BLaER1 (cell line): Measurements from ENCODE around the gene IL17C.

Source experiments
- H3K27ac ChIP-seq: shearing (Covaris generic); formaldehyde crosslinking; 2 replicates; pipeline ENCODE4 v1.8.1; 2022
- H3K27me3 ChIP-seq: shearing (Covaris generic); formaldehyde crosslinking; 2 replicates; pipeline ENCODE4 v1.8.1; 2022
- H3K36me3 ChIP-seq: shearing (Covaris generic); formaldehyde crosslinking; 2 replicates; pipeline ENCODE4 v1.8.1; 2022
- H3K4me1 ChIP-seq: shearing (Covaris generic); formaldehyde crosslinking; 2 replicates; pipeline ENCODE4 v1.8.1; 2022
- H3K4me2 ChIP-seq: shearing (Covaris generic); formaldehyde crosslinking; 2 replicates; pipeline ENCODE4 v1.8.1; 2022
- H3K4me3 ChIP-seq: shearing (Covaris generic); formaldehyde crosslinking; 2 replicates; pipeline ENCODE4 v1.8.1; 2022
- H3K9ac ChIP-seq: shearing (Covaris generic); formaldehyde crosslinking; 2 replicates; pipeline ENCODE4 v1.8.1; 2022
- H3K9me3 ChIP-seq: shearing (Covaris generic); formaldehyde crosslinking; 2 replicates; pipeline ENCODE4 v1.8.1; 2022
- H4K20me1 ChIP-seq: shearing (Covaris generic); formaldehyde crosslinking; 2 replicates; pipeline ENCODE4 v1.8.1; 2022
- Cebpa-rat ChIP-seq: shearing (Covaris generic); IDR thresholded peaks from 2 replicates; pipeline ENCODE4 v1.8.1; 2022

Gene IL17C

GRCh38 chr16:88649924-88650748 lies 11.8 kb downstream of the IL17C start:
- Histone ChIP-seq H3K9me3 (no peaks in the 10 kb centered on the region), H3K27ac (peak overlapping the region; percentile 96), H4K20me1 (peaks cover 55% of the 10 kb centered on the region), H3K36me3 (peaks cover 63% of the 10 kb centered on the region), H3K4me3 (peak overlapping the region; percentile 91), H3K9ac (peak overlapping the region; percentile 97), H3K4me1 (peaks cover 87% of the 10 kb centered on the region), H3K4me2 (peak overlapping the region; percentile 100), H3K27me3 (no peaks in the 10 kb centered on the region)
- TF ChIP-seq Cebpa-rat, result peak; percentile 38; the same call in 1 of the 2 replicates

- peak within 1 kb of the TSS; percentile 97 for H3K9ac ChIP-seq
- H3K36me3 ChIP-seq, result peaks cover 61% of the 10 kb centered on the region
- no peak for TF ChIP-seq Cebpa-rat
- peaks cover 49% of the 10 kb centered on the region for H4K20me1 ChIP-seq
- peak within 1 kb of the TSS; percentile 100 for H3K4me2 ChIP-seq
- no peaks in the 10 kb centered on the region for H3K9me3 ChIP-seq
- H3K27me3 ChIP-seq, result no peaks in the 10 kb centered on the region
- H3K4me1 ChIP-seq, result peaks cover 87% of the 10 kb centered on the region
- peak within 1 kb of the TSS; percentile 96 for H3K27ac ChIP-seq
- H3K4me3 ChIP-seq, result peak within 1 kb of the TSS; percentile 91
Measured at GRCh38 chr16:88650749-88651275, 12.4 kb downstream of the IL17C start, which contains the start of gene CYBA. Gene CYBA (minus strand): TSS chr16:88651053. CDS start chr16:88651013, 40 bp downstream.

GRCh38 chr16:88651276-88651988 lies 13.1 kb downstream of the IL17C start:
- H3K27me3 ChIP-seq, result no peaks in the 10 kb centered on the region
- H3K36me3 ChIP-seq, result peaks cover 55% of the 10 kb centered on the region
- peaks cover 42% of the 10 kb centered on the region for H4K20me1 ChIP-seq
- H3K27ac ChIP-seq, result peak overlapping the region; percentile 96
- TF ChIP-seq Cebpa-rat, result no peak
- peak overlapping the region; percentile 100 for H3K4me2 ChIP-seq
- no peaks in the 10 kb centered on the region for H3K9me3 ChIP-seq
- H3K4me1 ChIP-seq, result peaks cover 87% of the 10 kb centered on the region
- H3K4me3 ChIP-seq, result peak overlapping the region; percentile 91
- peak overlapping the region; percentile 69 for H3K9ac ChIP-seq

- Histone ChIP-seq H4K20me1 (peaks cover 35% of the 10 kb centered on the region), H3K27ac (peak overlapping the region; percentile 96), H3K4me3 (peak overlapping the region; percentile 91), H3K4me2 (peak overlapping the region; percentile 100), H3K4me1 (peaks cover 87% of the 10 kb centered on the region), H3K27me3 (no peaks in the 10 kb centered on the region), H3K9me3 (no peaks in the 10 kb centered on the region), H3K36me3 (peaks cover 48% of the 10 kb centered on the region), H3K9ac (peak overlapping the region; percentile 69)
- TF ChIP-seq Cebpa-rat, result no peak
Measured at GRCh38 chr16:88651989-88652761, 13.8 kb downstream of the IL17C start.

- Histone ChIP-seq H3K9me3 (no peaks in the 10 kb centered on the region), H4K20me1 (peaks cover 30% of the 10 kb centered on the region), H3K27me3 (no peaks in the 10 kb centered on the region), H3K4me1 (peaks cover 87% of the 10 kb centered on the region), H3K4me3 (no peak overlapping the region), H3K4me2 (peak overlapping the region; percentile 100), H3K36me3 (peaks cover 42% of the 10 kb centered on the region), H3K9ac (0 out of 2 replicates have a peak overlapping the region, but pooled peaks have one; percentile 29), H3K27ac (peak overlapping the region; percentile 96)
- TF ChIP-seq Cebpa-rat, result no peak
Measured at GRCh38 chr16:88652762-88653063, 14.3 kb downstream of the IL17C start.

GRCh38 chr16:88653101-88653500 lies 14.7 kb downstream of the IL17C start:
- H3K4me2 ChIP-seq, result peak overlapping the region; percentile 100
- H4K20me1 ChIP-seq, result peaks cover 26% of the 10 kb centered on the region
- 0 out of 2 replicates have a peak overlapping the region, but pooled peaks have one; percentile 29 for H3K9ac ChIP-seq
- peaks cover 41% of the 10 kb centered on the region for H3K36me3 ChIP-seq
- no peaks in the 10 kb centered on the region for H3K9me3 ChIP-seq
- H3K4me3 ChIP-seq, result no peak overlapping the region
- H3K4me1 ChIP-seq, result peaks cover 87% of the 10 kb centered on the region
- no peak for TF ChIP-seq Cebpa-rat
- peak overlapping the region; percentile 96 for H3K27ac ChIP-seq
- no peaks in the 10 kb centered on the region for H3K27me3 ChIP-seq

- Histone ChIP-seq H3K9me3 (no peaks in the 10 kb centered on the region), H3K27ac (no peak overlapping the region), H3K36me3 (peaks cover 41% of the 10 kb centered on the region), H4K20me1 (peaks cover 19% of the 10 kb centered on the region), H3K9ac (no peak overlapping the region), H3K27me3 (no peaks in the 10 kb centered on the region), H3K4me2 (peak overlapping the region; percentile 100), H3K4me3 (no peak overlapping the region), H3K4me1 (peaks cover 86% of the 10 kb centered on the region)
- TF ChIP-seq Cebpa-rat, result no peak
Measured at GRCh38 chr16:88653596-88654362, 15.4 kb downstream of the IL17C start.

- peaks cover 39% of the 10 kb centered on the region for H3K36me3 ChIP-seq
- H3K4me3 ChIP-seq, result no peak overlapping the region
- no peak overlapping the region for H3K27ac ChIP-seq
- no peak for TF ChIP-seq Cebpa-rat
- no peaks in the 10 kb centered on the region for H3K27me3 ChIP-seq
- H4K20me1 ChIP-seq, result peaks cover 12% of the 10 kb centered on the region
- 0 out of 2 replicates have a peak overlapping the region, but pooled peaks have one; percentile 14 for H3K9ac ChIP-seq
- peak overlapping the region; percentile 88 for H3K4me2 ChIP-seq
- peaks cover 86% of the 10 kb centered on the region for H3K4me1 ChIP-seq
- H3K9me3 ChIP-seq, result no peaks in the 10 kb centered on the region
Measured at GRCh38 chr16:88654363-88655052, 16.1 kb downstream of the IL17C start.
